ENCODE results near the gene GDPD5.

DNA sequence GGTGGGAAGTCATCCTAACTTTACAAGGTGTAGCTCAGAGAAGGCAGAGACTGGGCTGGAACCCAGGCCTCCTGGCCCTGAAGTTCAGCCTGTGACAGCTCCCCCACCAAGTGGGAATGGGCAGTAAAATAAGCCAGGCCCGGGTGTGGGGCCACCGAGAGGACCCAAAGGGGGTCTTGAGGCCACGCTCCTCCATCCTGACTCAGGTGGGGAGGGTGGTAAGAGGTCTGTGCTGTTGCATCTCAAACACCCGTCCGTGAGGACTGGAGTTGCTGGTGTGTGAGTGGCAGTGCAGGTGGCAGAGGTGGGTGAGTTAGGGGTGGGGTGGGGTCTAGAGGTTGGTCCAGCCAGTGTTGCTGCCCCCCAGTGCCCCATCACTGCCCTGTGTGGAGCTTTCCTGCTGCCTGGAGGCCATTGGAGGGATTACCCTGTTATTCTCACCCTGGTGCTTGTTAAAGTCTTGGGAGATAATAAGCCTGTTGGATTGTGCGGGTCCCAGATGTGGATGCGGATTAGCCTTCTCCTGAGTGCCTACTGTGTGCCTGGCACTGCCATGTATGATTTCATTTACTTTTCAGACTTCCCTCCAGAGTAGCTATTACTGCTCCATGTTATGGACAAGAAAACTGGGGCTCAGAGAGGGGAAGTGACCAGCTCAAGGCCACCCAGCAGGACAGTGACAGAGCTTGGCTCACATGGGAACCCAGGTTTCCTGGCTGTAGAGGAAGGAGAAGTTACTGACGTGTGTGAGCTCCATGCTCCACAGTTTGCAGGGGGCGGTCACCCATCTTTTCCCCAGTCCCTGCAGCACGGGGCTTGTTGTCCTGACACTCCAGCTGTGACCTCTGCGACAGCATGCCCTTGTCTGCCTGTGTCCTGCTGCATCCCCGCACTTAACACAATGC is 49.2 kb upstream of the GDPD5 start:
- TF ChIP-seq OSR1 (CRISPR knock-in tag; IDR thresholded peaks at IDR 0.05) = no peak
- TF ChIP-seq ZNF70 (CRISPR knock-in tag; IDR thresholded peaks at IDR 0.05) = no peak
- TF ChIP-seq ARNTL (CRISPR knock-in tag; IDR thresholded peaks at IDR 0.05; ENCODE audit: borderline replicate concordance, low read depth) = no peak
- TF ChIP-seq, protein P1, sequence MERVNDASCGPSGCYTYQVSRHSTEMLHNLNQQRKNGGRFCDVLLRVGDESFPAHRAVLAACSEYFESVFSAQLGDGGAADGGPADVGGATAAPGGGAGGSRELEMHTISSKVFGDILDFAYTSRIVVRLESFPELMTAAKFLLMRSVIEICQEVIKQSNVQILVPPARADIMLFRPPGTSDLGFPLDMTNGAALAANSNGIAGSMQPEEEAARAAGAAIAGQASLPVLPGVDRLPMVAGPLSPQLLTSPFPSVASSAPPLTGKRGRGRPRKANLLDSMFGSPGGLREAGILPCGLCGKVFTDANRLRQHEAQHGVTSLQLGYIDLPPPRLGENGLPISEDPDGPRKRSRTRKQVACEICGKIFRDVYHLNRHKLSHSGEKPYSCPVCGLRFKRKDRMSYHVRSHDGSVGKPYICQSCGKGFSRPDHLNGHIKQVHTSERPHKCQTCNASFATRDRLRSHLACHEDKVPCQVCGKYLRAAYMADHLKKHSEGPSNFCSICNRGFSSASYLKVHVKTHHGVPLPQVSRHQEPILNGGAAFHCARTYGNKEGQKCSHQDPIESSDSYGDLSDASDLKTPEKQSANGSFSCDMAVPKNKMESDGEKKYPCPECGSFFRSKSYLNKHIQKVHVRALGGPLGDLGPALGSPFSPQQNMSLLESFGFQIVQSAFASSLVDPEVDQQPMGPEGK (CRISPR knock-in tag; IDR thresholded peaks at IDR 0.05; ENCODE audit: borderline replicate concordance) = no peak
- TF ChIP-seq ZFP3 (CRISPR knock-in tag; IDR thresholded peaks at IDR 0.05) = no peak
